Measurements from ENCODE around the gene INSC.

The INSC gene

DNA sequence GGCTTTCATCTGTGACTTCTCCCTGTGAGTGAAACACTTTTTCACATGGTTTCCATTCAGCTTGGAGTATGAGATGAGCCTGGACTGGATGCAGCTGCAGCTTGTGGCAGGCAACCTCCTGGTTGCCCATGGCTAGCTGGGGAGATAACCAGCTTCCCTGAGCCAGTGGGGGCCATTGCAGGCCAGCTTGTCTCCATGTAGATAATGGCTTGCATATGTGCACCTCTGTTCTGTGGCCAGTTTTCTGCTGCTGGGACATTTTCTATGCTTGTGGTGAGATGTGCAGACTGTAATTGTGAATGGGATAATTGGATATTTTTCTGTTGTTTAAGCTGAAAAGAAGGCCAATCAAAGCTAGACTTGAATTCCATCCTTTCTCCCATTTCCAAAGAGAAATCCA, 38.5 kb downstream of the INSC start:
- no peak for DNase-seq

DNA sequence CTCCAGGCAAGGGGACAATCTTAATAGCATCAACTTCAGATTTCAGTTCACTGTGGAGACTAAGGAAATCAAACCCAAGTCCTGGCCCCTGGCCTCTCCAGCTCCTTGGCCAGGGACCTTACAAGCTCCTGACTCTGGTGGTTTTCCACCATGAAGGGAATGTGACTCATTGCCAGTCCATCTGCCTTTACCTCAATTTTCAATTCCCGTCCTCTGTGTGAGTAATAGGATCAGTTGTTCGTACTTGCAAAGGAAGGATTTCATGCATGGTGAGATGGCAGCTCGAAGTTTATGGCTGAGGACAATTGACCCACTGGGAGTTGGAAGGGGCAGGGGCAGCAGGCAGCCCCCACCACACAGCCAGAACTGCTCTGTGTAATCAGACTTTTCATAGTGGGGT, 42.5 kb downstream of the INSC start:
- DNase-seq: no peak

GRCh38 chr11:15157606-15158137, 42.9 kb downstream of the INSC start:
- DNase-seq: no peak

- DNase-seq: no peak
These were observed 43.8 kb downstream of the INSC start for GRCh38 chr11:15158351-15159015.

DNA sequence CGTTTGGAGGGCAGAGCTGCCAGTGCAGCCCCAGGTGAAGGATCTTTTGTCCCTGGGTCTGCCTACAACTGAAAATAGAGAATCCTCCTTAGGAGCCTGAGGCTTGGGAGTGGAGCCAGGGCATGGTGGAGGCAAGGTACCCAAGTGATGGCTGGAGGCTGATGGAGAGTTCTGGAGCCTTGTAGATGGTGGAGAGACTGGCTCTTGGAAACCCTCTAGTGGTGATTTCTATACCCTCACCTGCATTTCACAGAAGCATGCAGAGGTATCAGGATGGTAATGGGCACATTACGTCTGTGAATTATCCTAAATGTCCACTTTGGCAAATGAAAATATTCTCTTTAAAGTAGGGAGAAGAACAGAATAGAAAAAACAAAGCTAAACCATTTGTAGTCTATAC, 44.4 kb downstream of the INSC start:
- no peak for DNase-seq

GRCh38 chr11:15161790-15162189, 47.1 kb downstream of the INSC start:
- DNase-seq: no peak

- DNase-seq: no peak
These were observed 48.4 kb downstream of the INSC start for GRCh38 chr11:15163136-15163535.

- DNase-seq: no peak
These were observed 51.5 kb downstream of the INSC start for GRCh38 chr11:15166204-15166603.

DNA sequence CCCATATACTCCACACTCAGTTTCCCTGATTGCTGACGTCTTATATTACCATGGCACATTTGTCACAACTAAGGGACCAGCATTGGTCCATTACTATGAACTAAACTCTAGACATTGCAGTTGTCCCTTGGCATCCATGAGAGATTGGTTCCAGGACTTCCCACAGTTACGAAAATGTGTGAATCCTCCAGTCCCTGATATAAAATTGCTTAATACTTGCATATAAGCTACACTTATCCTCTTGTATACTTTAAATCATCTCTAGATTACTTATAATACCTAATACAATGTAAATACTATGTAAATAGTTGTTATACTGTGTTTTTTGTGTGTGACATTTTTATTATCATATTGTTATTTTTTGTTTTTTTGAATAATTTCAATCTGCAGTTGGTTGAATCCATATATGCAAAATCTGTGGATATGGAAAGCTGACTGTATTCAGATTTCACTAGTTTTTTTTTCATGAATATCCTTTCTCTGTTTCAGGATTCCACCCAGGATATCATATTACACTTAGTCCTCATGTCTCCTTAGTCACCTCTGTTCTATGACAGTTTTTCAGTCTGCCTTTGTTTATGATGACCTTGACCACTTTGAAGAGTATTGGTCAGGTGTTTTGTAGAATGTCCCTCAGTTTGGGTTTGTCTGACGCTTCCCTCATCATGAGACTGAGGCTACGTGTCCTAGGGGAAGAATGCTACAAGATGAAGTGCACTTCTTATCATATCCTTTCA, 55.3 kb downstream of the INSC start:
- no peak for DNase-seq

DNA sequence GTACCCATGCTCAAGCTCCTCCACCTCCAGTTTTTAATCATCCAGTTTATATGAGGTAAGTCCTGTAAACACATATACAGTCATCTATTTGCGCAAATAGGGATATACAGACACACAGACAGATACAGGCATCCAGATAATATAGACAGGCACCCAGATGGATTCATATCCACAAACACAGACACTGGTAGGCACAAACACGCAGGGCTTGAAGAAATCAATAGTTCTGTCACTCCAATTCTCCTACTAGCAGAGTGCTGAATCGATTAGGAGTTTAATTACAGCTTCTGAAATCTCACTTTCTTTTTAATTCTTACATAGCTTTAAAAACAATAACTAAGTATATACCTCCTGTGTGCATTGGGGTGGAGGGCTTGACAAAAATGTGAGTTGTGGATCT, 56.0 kb downstream of the INSC start:
- no peak for DNase-seq

- DNase-seq: no peak
These were observed 57.2 kb downstream of the INSC start for GRCh38 chr11:15171956-15172355.

DNA sequence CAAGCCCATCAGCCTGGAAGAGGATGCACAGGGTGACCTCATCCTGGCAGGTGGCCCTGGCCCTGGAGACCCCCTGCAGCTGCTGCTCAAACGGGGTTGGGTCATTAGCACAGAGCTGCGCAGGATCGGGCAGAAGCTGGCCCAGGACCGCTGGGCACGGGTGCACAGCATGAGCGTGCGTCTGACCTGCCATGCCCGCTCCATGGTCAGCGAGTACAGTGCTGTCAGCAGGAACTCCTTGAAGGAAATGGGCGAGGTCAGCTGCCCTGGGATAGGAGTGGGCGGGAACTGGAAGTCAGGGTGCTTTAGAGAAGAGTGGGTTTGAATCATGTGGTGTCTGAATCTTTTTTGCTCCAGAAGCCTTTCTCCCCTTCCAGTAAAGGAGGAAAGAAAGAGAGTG, 61.1 kb downstream of the INSC start:
- DNase-seq: no peak

GRCh38 chr11:15176646-15177163, 62.0 kb downstream of the INSC start:
- no peak for DNase-seq

DNA sequence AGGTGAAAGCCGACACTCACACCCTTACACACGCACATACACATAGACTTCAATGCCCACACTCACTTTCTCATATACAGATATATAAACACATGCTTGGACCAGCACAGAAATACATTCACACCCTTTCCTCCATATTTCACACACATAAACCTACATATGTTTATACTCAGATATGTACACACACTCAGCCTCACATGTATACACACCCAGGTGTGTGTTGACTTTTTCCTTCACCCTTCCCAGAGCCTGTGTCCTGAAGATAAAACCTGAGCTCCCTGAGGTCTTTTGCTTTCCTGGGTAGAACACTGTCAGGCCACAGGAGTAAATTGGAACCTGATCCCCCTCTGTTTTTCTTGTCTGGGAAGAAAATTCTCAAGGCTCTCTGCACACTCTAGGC, 62.8 kb downstream of the INSC start:
- DNase-seq: no peak

DNA sequence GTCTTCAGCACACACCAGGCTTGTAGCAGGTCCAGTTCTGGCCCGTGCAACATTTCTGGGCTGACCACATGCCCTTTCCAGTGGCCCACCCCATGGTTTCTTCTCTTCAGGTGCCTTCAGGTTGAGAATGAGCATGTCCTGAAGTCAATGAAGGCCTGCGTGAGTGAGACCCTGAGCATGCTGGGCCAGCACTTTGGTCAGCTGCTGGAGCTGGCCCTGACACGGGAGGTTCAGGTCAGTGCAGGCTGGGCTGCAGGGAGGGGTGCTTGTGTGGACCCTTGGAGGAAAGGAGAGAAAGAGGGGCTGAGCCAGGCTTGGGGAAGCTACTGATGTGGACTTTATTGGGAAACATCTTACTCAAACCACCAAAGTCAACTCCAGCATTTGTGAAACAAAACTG, 63.5 kb downstream of the INSC start:
- DNase-seq: no peak

DNA sequence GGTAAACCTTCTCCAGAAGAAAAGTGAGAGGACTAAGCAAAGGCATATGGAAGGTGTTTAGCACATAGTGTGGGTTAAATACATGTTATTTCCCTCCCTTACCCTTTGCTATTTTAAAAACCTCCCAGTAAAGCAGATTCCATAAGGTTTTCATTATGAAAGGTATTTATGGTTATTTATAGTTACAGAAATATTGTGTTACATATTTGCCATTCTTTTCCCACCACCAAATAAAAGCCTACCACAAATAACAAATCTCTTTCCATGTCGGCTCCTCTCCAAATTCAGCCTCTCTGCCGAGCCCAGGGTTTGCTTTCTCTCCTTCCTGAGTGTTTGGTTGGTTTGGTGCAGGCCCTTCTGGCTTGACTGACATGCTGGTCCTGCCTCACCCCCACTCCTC, 64.4 kb downstream of the INSC start:
- no peak for DNase-seq

- no peak for DNase-seq
These were observed 65.6 kb downstream of the INSC start for GRCh38 chr11:15180212-15180792.

- DNase-seq: no peak
These were observed 67.6 kb downstream of the INSC start for GRCh38 chr11:15182372-15182771.

GRCh38 chr11:15185021-15185420, 70.3 kb downstream of the INSC start:
- no peak for DNase-seq

DNA sequence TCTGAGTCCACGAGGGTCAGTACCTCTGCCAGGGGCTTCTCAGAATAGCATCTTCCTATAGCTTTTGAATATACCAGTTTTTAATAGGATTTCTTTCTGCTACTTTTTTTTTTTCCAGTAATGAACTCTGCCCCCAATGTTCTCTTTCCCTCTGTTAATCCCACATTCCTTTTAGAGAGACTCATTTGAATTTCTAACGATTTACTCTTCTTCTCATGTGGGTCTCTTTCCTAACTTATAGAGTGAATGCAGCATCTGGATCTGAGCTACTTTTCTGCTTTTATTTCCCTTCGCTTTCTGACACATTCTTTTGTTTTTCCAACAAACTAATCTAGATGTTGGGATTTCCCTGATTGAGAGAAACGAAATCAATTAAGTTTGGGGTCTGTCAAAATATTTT, 71.4 kb downstream of the INSC start:
- DNase-seq: no peak

DNA sequence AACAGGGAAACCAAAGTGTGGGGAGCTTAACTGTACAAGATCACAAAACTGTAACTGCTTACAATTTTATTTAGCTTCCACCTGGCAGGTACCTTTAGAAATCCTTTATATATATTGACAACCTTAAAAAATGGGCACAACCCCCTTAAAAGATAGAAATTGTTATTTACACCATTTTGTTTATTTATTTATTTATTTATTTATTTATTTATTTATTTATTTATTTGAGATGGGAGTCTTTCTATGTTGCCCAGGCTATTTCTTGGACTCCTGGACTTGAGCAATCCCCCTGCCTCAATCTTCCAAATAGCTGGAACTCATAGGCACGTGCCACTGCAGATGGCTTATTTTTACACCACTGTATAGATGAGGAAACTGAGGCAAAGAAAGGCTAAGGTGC, 74.5 kb downstream of the INSC start:
- no peak for DNase-seq

GRCh38 chr11:15189641-15190365, 75.1 kb downstream of the INSC start:
- no peak for DNase-seq

- no peak for DNase-seq
These were observed 75.9 kb downstream of the INSC start for GRCh38 chr11:15190611-15191010.

All from midbrain (tissue), 1 donor.